Karpas-422 (cell line): Measurements from ENCODE around the gene MAP7D3. TPM values are rescaled to one million over a fixed set of nuclear protein-coding genes. Genes with fewer than 3 reads are reported as not detected.
A peak's percentile ranks its signal among the peaks of the same experiment; 100 is the strongest.

Experiments used
- DNase-seq: peaks from one replicate; pipeline ENCODE4 v3.0.0-alpha.2; 2015
- H2AFZ ChIP-seq: fragments of 200-600 bp; sonication (generic); 2 replicates; pipeline ENCODE4 v1.6.1; 2014; ENCODE audit warnings: antibody characterized with exemption, low read length, mixed read lengths
- H3K27ac ChIP-seq: fragments of 200-600 bp; sonication (generic); 2 replicates; pipeline ENCODE4 v1.5.1; 2014; ENCODE audit warnings: mild to moderate bottlenecking, low read length, moderate library complexity
- H3K27me3 ChIP-seq: fragments of 200-600 bp; sonication (generic); 2 replicates; pipeline ENCODE4 v1.6.1; 2014; ENCODE audit warnings: low read length, mixed read lengths
- H3K36me3 ChIP-seq: fragments of 200-600 bp; sonication (generic); 2 replicates; pipeline ENCODE4 v1.6.1; 2014; ENCODE audit warnings: low read length, mixed read lengths; ENCODE audit not compliant: insufficient read depth
- H3K4me1 ChIP-seq: fragments of 200-600 bp; sonication (generic); 2 replicates; pipeline ENCODE4 v1.6.1; 2014; ENCODE audit warnings: mild to moderate bottlenecking, low read length, mixed read lengths
- H3K4me2 ChIP-seq: fragments of 200-600 bp; sonication (generic); 2 replicates; pipeline ENCODE4 v1.6.1; 2014; ENCODE audit warnings: low read length, low read depth, mild to moderate bottlenecking; ENCODE audit not compliant: poor library complexity, severe bottlenecking
- H3K4me3 ChIP-seq: fragments of 200-600 bp; sonication (generic); 2 replicates; pipeline ENCODE4 v1.5.1; 2014; ENCODE audit warnings: mild to moderate bottlenecking, antibody characterized with exemption, low read length, mixed read lengths
- H3K79me2 ChIP-seq: fragments of 200-600 bp; sonication (generic); 2 replicates; pipeline ENCODE4 v1.6.1; 2014; ENCODE audit warnings: mild to moderate bottlenecking, low read length, mixed read lengths
- H3K9ac ChIP-seq: fragments of 200-600 bp; sonication (generic); 2 replicates; pipeline ENCODE4 v1.6.0; 2014; ENCODE audit warnings: low read length
- H3K9me2 ChIP-seq: fragments of 200-600 bp; sonication (generic), shearing (Covaris generic); replicated peaks from 2 replicates; pipeline ENCODE4 v1.6.0; 2014; ENCODE audit warnings: mild to moderate bottlenecking, low read length, moderate library complexity; ENCODE audit not compliant: insufficient read depth
- H3K9me3 ChIP-seq: fragments of 300-700, 200-600 bp; sonication (generic); 2 replicates; pipeline ENCODE4 v1.6.1; 2014; ENCODE audit warnings: low read length, mixed read lengths
- H4K20me1 ChIP-seq: fragments of 200-600 bp; sonication (generic); 2 replicates; pipeline ENCODE4 v1.6.1; 2014; ENCODE audit warnings: mild to moderate bottlenecking, antibody characterized with exemption, low read length, low read depth; ENCODE audit not compliant: insufficient read depth
- total RNA-seq: library from RNA; depleted of rRNA; stranded (reverse); fragments of >200 nt; shearing (Covaris generic); gene quantifications from 2 replicates; pipeline ENCODE4 v1.2.3, GENCODE V29; 2014; ENCODE audit warnings: low replicate concordance

Gene MAP7D3
- total RNA-seq, 1 experiment from 2014 or later = 27.2 TPM

DNA sequence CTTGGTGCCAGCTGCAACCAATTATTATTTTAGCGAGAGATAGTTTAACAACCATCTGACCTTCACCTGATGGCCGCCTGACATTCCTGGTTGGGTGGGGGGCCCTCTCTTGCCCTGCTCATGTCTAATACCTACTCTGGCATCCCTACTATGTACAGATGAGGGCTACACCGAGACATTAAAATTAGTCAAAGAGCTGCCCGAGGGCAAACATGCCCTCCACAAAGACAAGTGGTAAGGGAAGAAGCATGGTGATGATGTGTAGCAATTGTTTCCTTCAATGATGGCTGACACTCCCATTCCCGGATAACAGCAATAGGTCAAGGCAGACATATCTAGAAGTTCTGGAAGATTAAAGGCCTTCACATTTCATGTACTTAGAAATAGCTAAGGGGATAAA lies 49.6 kb downstream of the MAP7D3 start:
- Histone ChIP-seq H3K4me3 (no peak overlapping the region), H3K9me2 (no peaks in the 10 kb centered on the region), H3K27me3 (no peaks in the 10 kb centered on the region), H3K9ac (no peak overlapping the region), H3K27ac (no peak overlapping the region), H3K4me2 (no peak overlapping the region), H3K9me3 (no peaks in the 10 kb centered on the region), H3K4me1 (no peaks in the 10 kb centered on the region; the same call in 1 of the 2 replicates), H3K36me3 (no peaks in the 10 kb centered on the region), H4K20me1 (no peaks in the 10 kb centered on the region), H3K79me2 (no peaks in the 10 kb centered on the region), H2AFZ (no peak overlapping the region)
- DNase-seq = no peak

DNA sequence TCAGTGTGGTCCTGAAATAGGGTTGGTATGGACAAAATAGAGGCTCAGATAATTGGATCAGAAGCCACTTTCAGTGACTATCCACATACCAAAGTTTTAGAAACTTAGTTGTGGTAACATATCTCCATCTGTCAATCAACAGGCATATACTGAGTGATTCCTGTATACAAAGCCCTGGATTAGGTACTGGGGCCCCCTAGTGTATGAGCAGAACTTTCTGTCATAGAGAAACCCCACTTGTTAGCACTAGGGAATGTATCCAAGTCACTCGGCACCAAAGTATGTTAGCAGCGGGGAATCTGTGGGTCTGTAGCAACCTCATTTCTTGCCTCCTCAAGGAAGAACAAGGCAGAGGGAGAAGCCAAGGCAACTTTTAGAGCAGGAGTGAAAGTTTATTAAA lies 50.7 kb downstream of the MAP7D3 start:
- Histone ChIP-seq H3K4me3 (no peak overlapping the region), H4K20me1 (no peaks in the 10 kb centered on the region), H3K9ac (no peak overlapping the region), H3K4me2 (no peak overlapping the region), H3K36me3 (no peaks in the 10 kb centered on the region), H3K79me2 (no peaks in the 10 kb centered on the region), H3K9me3 (no peaks in the 10 kb centered on the region), H3K27me3 (no peaks in the 10 kb centered on the region), H3K27ac (no peak overlapping the region), H2AFZ (no peak overlapping the region), H3K4me1 (no peaks in the 10 kb centered on the region; the same call in 1 of the 2 replicates), H3K9me2 (no peaks in the 10 kb centered on the region)
- peak; percentile 45 for DNase-seq

DNA sequence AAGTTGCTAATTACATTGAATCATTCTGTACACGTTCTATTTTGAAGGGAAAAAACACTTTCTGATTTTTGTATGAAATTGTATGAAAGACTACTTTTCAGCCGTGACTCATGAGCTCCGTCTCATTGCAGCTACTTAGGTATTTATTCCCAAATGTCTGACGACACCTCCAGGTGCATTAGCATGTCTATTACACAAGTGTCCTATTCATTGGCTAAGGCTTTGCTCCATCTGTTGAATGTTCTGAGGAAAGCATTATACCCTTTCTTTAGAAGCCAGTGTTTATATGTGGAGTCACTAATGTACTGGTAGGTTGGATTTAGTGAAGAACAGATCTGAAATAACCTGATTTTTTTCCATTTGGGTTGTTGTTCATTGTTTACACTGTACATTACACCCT lies 51.8 kb downstream of the MAP7D3 start:
- H3K4me2 ChIP-seq = no peak overlapping the region
- no peaks in the 10 kb centered on the region for H3K9me3 ChIP-seq
- no peak overlapping the region for H3K9ac ChIP-seq
- no peak overlapping the region for H3K4me3 ChIP-seq
- no peaks in the 10 kb centered on the region; the same call in 1 of the 2 replicates for H3K4me1 ChIP-seq
- DNase-seq = no peak
- H4K20me1 ChIP-seq = no peaks in the 10 kb centered on the region
- no peaks in the 10 kb centered on the region for H3K79me2 ChIP-seq
- H3K9me2 ChIP-seq = no peaks in the 10 kb centered on the region
- H2AFZ ChIP-seq = no peak overlapping the region
- H3K27me3 ChIP-seq = no peaks in the 10 kb centered on the region
- no peak overlapping the region for H3K27ac ChIP-seq
- H3K36me3 ChIP-seq = no peaks in the 10 kb centered on the region

- Histone ChIP-seq H3K27me3 (no peaks in the 10 kb centered on the region), H3K4me1 (peaks cover under 1% of the 10 kb centered on the region; the same call in 1 of the 2 replicates), H3K36me3 (no peaks in the 10 kb centered on the region), H4K20me1 (no peaks in the 10 kb centered on the region), H3K9me3 (no peaks in the 10 kb centered on the region), H3K27ac (no peak overlapping the region), H3K79me2 (no peaks in the 10 kb centered on the region), H3K4me3 (no peak overlapping the region), H3K9me2 (no peaks in the 10 kb centered on the region), H2AFZ (no peak overlapping the region), H3K4me2 (no peak overlapping the region), H3K9ac (no peak overlapping the region)
- no peak for DNase-seq
Measured at GRCh38 chrX:136198678-136199243, 52.4 kb downstream of the MAP7D3 start.

DNA sequence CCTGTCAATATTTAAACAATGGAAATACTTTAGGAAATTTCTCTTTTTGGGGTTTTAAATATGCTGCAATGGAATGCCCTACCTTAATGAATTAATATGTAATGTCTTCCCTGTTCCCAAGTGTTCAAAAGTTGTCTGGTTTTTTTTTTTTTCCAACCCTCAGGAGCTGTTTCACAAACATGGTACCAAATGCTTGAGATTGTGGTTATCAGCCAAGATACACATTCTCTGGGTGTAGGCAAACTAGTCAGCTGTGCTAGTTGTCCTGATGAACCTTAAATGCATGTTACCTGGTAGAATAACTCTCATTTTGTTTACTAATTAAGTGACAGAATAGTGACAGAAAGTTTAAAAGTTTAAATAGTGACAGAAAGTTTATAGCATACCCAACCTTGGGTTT lies 53.2 kb downstream of the MAP7D3 start:
- Histone ChIP-seq H3K27ac (no peak overlapping the region), H3K4me1 (peaks cover 2% of the 10 kb centered on the region; the same call in 1 of the 2 replicates), H2AFZ (no peak overlapping the region), H3K4me2 (no peak overlapping the region), H3K4me3 (no peak overlapping the region), H3K27me3 (no peaks in the 10 kb centered on the region), H3K36me3 (no peaks in the 10 kb centered on the region), H3K9me3 (no peaks in the 10 kb centered on the region), H4K20me1 (no peaks in the 10 kb centered on the region), H3K9ac (no peak overlapping the region), H3K79me2 (no peaks in the 10 kb centered on the region), H3K9me2 (no peaks in the 10 kb centered on the region)
- no peak for DNase-seq

GRCh38 chrX:136196691-136197155 lies 54.5 kb downstream of the MAP7D3 start:
- Histone ChIP-seq H3K4me1 (peaks cover 2% of the 10 kb centered on the region; the same call in 1 of the 2 replicates), H2AFZ (no peak overlapping the region), H3K9me3 (no peaks in the 10 kb centered on the region), H3K9me2 (no peaks in the 10 kb centered on the region), H3K27ac (no peak overlapping the region), H3K27me3 (no peaks in the 10 kb centered on the region), H4K20me1 (no peaks in the 10 kb centered on the region), H3K79me2 (no peaks in the 10 kb centered on the region), H3K9ac (no peak overlapping the region), H3K4me3 (no peak overlapping the region), H3K4me2 (no peak overlapping the region), H3K36me3 (no peaks in the 10 kb centered on the region)
- DNase-seq = no peak

- DNase-seq = no peak
- H3K27ac ChIP-seq = no peak overlapping the region
- H3K36me3 ChIP-seq = no peaks in the 10 kb centered on the region
- no peaks in the 10 kb centered on the region for H3K27me3 ChIP-seq
- H3K9me2 ChIP-seq = no peaks in the 10 kb centered on the region
- H3K79me2 ChIP-seq = no peaks in the 10 kb centered on the region
- peaks cover 2% of the 10 kb centered on the region; the same call in 1 of the 2 replicates for H3K4me1 ChIP-seq
- H3K9me3 ChIP-seq = no peaks in the 10 kb centered on the region
- H3K9ac ChIP-seq = no peak overlapping the region
- H3K4me2 ChIP-seq = no peak overlapping the region
- H4K20me1 ChIP-seq = no peaks in the 10 kb centered on the region
- H2AFZ ChIP-seq = no peak overlapping the region
- H3K4me3 ChIP-seq = no peak overlapping the region
Measured at GRCh38 chrX:136195247-136195646, 56.0 kb downstream of the MAP7D3 start.

DNA sequence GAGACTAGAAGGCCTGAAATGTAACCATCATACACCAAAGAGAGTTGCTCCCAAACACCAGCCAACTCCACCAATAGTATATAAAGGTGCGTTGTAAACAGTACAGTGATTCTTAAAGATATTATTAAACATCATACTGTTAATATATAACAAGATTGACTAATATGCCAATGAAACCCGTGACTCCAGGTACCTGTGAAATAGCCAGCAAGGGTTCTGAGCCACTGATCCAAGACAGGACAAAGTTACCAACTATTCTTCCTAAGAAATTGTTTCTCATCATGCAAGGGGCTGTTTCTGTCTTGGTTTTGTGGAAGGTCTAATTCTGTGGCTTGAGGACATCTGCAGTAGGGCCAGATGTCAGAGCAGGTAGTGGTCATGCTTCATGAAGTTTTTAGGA lies 56.7 kb downstream of the MAP7D3 start:
- Histone ChIP-seq H3K9me2 (no peaks in the 10 kb centered on the region), H3K27me3 (no peaks in the 10 kb centered on the region), H2AFZ (no peak overlapping the region), H3K27ac (no peak overlapping the region), H3K36me3 (no peaks in the 10 kb centered on the region), H3K79me2 (no peaks in the 10 kb centered on the region), H3K4me1 (peaks cover 2% of the 10 kb centered on the region; the same call in 1 of the 2 replicates), H3K9me3 (no peaks in the 10 kb centered on the region), H4K20me1 (no peaks in the 10 kb centered on the region), H3K4me3 (no peak overlapping the region), H3K9ac (no peak overlapping the region), H3K4me2 (no peak overlapping the region)
- no peak for DNase-seq
